ENCODE measurements around the gene PRKAA1. TPM values are rescaled to one million over a fixed set of nuclear protein-coding genes. Genes with fewer than 3 reads are reported as not detected.

The PRKAA1 gene
- total and polyA plus RNA-seq, 2 of the 13 experiments (the other 11 are each of a cell fraction or from before 2014, with no cell fraction given) = 36.6 to 58.0 TPM

DNA sequence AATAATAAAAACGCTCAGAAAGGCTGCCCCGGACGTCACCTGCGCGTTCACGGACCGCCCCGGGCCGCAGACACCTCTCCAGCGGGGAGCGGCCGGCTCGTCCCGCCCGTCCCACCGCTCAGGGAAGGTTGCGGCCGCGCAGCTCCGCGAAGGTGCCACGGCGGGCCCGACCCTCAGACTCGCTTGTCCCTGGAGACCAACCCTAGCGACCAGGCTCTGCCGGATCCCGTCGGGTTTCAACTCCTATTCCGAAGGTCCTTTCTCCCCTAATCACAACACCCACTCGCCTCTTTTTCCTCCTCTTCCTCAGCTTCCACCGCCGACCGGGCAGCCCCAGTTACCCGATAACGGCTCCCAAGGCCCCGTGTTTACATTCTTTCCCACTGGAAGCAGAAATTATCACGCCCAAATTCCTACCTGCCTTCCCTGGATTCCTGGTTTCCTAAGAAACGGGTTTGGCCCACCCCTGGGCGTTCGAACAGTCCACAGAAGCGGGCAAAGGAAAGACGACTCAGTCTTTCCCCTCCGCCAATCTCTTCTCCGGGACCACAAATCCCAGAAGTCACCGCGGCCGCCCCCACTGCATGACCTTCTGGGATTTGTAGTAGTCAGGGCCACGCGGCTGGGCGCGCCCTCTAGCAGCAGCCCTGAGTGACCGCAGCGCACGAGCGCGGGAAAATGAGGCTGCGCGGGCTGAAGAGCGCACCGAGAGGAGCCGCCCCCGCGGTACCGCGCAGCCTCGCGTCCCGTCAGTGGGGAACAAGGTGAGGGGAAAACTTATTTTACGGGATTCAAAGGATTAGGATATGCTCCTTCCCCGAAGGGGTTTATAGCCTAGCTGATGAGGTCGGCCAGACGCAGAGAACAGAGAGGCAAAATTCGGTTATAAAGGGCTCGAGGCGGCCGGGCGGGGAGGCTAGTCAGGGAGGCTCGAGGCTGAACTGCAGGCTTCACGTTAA, 42.5 kb downstream of the PRKAA1 start, which contains the start of gene TTC33 (continued):
- TF ChIP-seq, protein P1, sequence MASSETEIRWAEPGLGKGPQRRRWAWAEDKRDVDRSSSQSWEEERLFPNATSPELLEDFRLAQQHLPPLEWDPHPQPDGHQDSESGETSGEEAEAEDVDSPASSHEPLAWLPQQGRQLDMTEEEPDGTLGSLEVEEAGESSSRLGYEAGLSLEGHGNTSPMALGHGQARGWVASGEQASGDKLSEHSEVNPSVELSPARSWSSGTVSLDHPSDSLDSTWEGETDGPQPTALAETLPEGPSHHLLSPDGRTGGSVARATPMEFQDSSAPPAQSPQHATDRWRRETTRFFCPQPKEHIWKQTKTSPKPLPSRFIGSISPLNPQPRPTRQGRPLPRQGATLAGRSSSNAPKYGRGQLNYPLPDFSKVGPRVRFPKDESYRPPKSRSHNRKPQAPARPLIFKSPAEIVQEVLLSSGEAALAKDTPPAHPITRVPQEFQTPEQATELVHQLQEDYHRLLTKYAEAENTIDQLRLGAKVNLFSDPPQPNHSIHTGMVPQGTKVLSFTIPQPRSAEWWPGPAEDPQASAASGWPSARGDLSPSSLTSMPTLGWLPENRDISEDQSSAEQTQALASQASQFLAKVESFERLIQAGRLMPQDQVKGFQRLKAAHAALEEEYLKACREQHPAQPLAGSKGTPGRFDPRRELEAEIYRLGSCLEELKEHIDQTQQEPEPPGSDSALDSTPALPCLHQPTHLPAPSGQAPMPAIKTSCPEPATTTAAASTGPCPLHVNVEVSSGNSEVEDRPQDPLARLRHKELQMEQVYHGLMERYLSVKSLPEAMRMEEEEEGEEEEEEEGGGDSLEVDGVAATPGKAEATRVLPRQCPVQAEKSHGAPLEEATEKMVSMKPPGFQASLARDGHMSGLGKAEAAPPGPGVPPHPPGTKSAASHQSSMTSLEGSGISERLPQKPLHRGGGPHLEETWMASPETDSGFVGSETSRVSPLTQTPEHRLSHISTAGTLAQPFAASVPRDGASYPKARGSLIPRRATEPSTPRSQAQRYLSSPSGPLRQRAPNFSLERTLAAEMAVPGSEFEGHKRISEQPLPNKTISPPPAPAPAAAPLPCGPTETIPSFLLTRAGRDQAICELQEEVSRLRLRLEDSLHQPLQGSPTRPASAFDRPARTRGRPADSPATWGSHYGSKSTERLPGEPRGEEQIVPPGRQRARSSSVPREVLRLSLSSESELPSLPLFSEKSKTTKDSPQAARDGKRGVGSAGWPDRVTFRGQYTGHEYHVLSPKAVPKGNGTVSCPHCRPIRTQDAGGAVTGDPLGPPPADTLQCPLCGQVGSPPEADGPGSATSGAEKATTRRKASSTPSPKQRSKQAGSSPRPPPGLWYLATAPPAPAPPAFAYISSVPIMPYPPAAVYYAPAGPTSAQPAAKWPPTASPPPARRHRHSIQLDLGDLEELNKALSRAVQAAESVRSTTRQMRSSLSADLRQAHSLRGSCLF (CRISPR knock-in tag; IDR thresholded peaks at IDR 0.05; ENCODE audit: borderline replicate concordance) = no peak
- TF ChIP-seq ZNF644 (CRISPR knock-in tag; IDR thresholded peaks at IDR 0.05; ENCODE audit: low read depth) = no peak
- no peak for TF ChIP-seq ZNF17 (CRISPR knock-in tag; IDR thresholded peaks at IDR 0.05)
- TF ChIP-seq TBL1XR1 (IDR thresholded peaks at IDR 0.05; ENCODE audit: borderline replicate concordance, low read length, partially characterized antibody) = peak; percentile 33
- 0 out of 2 replicates have a peak, but pooled peaks have one; percentile 11 for TF ChIP-seq ZMYM3 (CRISPR knock-in tag; IDR thresholded peaks at IDR 0.05)
- no peak for TF ChIP-seq HHEX (CRISPR knock-in tag; IDR thresholded peaks at IDR 0.05)
- no peak for TF ChIP-seq ZBTB8A (CRISPR knock-in tag; IDR thresholded peaks at IDR 0.05; ENCODE audit: borderline replicate concordance, low read depth)
- TF ChIP-seq SIN3B (IDR thresholded peaks at IDR 0.05; ENCODE audit: low read length) = no peak
- TF ChIP-seq, protein P2, sequence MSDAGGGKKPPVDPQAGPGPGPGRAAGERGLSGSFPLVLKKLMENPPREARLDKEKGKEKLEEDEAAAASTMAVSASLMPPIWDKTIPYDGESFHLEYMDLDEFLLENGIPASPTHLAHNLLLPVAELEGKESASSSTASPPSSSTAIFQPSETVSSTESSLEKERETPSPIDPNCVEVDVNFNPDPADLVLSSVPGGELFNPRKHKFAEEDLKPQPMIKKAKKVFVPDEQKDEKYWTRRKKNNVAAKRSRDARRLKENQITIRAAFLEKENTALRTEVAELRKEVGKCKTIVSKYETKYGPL (CRISPR knock-in tag; IDR thresholded peaks at IDR 0.05) = no peak
- TF ChIP-seq MTA3 (CRISPR knock-in tag; IDR thresholded peaks at IDR 0.05) = no peak
- no peak; the same call in 1 of the 2 replicates for TF ChIP-seq ZNF567 (CRISPR knock-in tag; IDR thresholded peaks at IDR 0.05; ENCODE audit: borderline replicate concordance)
- no peak for TF ChIP-seq ZNF652 (CRISPR knock-in tag; IDR thresholded peaks at IDR 0.05; ENCODE audit: borderline replicate concordance, low read depth)
- no peak for TF ChIP-seq ZNF670 (CRISPR knock-in tag; IDR thresholded peaks at IDR 0.05; ENCODE audit: borderline replicate concordance)
- TF ChIP-seq, protein P3, sequence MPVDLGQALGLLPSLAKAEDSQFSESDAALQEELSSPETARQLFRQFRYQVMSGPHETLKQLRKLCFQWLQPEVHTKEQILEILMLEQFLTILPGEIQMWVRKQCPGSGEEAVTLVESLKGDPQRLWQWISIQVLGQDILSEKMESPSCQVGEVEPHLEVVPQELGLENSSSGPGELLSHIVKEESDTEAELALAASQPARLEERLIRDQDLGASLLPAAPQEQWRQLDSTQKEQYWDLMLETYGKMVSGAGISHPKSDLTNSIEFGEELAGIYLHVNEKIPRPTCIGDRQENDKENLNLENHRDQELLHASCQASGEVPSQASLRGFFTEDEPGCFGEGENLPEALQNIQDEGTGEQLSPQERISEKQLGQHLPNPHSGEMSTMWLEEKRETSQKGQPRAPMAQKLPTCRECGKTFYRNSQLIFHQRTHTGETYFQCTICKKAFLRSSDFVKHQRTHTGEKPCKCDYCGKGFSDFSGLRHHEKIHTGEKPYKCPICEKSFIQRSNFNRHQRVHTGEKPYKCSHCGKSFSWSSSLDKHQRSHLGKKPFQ (CRISPR knock-in tag; IDR thresholded peaks at IDR 0.05; ENCODE audit: insufficient replicate concordance) = peak; percentile 46
- TF ChIP-seq, protein P4, sequence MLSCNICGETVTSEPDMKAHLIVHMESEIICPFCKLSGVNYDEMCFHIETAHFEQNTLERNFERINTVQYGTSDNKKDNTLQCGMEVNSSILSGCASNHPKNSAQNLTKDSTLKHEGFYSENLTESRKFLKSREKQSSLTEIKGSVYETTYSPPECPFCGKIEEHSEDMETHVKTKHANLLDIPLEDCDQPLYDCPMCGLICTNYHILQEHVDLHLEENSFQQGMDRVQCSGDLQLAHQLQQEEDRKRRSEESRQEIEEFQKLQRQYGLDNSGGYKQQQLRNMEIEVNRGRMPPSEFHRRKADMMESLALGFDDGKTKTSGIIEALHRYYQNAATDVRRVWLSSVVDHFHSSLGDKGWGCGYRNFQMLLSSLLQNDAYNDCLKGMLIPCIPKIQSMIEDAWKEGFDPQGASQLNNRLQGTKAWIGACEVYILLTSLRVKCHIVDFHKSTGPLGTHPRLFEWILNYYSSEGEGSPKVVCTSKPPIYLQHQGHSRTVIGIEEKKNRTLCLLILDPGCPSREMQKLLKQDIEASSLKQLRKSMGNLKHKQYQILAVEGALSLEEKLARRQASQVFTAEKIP (CRISPR knock-in tag; IDR thresholded peaks at IDR 0.05; ENCODE audit: borderline replicate concordance) = no peak
- no peak for TF ChIP-seq NONO (IDR thresholded peaks at IDR 0.05)
- TF ChIP-seq NONO (CRISPR knock-in tag; conservative IDR thresholded peaks at IDR 0.05) = peak; percentile 93
- 0 out of 2 replicates have a peak, but pooled peaks have one; percentile 26 for TF ChIP-seq ZNF441 (CRISPR knock-in tag; IDR thresholded peaks at IDR 0.05; ENCODE audit: borderline replicate concordance)
- no peak for TF ChIP-seq ONECUT2 (CRISPR knock-in tag; IDR thresholded peaks at IDR 0.05)

Measured in HepG2 (cell line).